Medulla oblongata (tissue), 1 donor: ENCODE measurements around the gene STXBP6.
"Not testable (repeated sequence)": the region's sequence is repeated elsewhere in the genome, so short reads cannot be mapped to it uniquely, and the experiment has no call there.

Source experiments
- DNase-seq: peaks from one replicate; pipeline ENCODE4 v3.0.0-alpha.2; 2015; ENCODE audit errors: extremely low spot score

The STXBP6 gene

DNA sequence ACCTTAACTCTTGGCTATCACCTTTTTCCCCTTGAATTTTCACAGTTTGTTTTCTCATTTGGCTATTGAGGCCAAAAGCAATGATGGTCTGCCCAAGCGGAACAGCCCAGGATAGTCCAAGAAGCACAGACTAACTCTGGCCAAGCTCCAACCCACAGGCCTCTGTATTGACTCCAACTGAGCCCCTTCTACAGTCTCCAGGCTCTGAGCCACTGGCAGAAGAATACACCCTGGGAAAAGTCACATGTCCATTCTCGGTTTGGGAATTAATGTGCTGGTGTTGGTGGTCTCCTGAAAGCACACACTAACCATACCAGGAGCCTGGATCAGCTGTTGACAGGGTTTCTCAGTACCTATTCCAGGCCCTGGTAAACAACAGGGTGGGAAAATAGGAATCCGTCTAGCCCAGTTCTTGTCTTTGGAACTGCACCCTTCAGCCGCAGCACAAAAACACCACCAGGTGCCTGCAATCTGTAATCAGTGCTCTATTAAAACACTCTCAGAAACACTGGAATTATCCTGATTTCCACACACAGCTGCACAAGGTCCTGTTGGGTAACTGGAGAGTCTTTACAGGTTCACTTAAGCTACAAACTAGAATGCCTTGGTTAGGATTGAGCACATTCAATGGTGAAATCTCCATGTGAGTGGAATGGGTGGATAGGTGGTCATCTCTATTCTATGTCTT, 63.6 kb downstream of the STXBP6 start:
- DNase-seq = peak; percentile 35

DNA sequence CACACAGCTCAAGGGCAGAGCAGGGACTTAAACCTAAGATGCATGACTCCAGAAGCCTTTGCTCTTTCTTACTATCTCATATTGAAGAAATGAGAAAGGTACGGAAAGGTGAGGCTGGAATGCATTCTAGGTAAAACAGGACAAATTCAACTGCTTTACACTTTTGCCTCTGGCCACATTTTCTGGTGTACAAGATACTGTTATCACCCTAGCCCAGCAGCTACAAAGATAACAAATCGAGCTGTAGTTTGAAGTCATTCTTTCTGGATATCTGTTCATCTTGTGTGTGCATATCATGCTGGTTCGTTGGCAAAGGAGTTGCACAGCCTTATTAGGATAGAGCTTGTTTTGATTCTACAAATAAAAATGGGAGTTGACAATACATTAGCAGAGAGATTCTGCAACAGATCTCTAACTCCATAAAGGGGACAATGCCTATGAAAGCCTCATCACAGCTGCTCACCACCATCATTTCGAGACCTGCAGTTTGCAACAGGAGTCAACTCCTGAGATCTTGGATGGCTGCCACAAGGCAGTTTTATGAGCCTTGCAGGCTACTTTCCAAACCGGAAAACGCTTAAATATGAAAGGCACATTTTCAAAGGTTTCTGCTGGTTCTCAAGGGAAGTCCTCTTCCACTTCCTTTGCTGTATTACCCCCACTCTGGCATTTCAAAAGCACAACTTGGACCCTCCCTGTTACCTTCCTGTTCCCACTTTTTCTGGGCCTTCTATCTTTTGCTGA, 64.9 kb downstream of the STXBP6 start:
- no peak for DNase-seq

DNA sequence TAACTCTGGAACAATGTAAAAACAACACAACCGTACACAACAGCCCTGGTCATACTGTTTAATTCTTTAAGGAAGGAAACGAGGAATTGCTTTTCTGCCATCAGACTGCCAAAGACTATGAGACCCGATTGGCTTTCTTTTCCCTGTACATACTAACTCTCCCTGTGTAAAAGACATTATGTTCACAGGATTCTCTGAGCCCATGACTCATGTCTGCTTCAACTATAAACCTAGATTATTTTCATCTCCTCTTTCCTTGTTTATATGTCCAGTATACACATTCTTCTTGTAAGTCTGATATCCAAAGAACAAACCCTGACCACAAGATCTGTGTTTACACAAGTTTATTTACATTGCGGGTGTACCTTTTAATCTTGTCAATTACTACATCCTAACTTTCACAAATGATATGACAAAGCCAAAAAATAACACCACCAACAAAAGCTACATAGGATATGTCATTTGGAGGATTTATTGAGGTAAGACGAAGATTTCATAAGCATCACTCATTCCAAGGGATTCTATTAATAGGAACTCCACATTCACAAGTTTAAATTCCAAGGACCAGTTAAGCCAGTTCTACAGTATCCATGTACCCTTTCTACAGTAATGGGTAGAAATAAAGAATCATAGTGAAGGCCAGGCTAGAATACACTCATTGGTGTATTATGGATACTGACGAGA, 67.3 kb downstream of the STXBP6 start:
- DNase-seq = no peak

DNA sequence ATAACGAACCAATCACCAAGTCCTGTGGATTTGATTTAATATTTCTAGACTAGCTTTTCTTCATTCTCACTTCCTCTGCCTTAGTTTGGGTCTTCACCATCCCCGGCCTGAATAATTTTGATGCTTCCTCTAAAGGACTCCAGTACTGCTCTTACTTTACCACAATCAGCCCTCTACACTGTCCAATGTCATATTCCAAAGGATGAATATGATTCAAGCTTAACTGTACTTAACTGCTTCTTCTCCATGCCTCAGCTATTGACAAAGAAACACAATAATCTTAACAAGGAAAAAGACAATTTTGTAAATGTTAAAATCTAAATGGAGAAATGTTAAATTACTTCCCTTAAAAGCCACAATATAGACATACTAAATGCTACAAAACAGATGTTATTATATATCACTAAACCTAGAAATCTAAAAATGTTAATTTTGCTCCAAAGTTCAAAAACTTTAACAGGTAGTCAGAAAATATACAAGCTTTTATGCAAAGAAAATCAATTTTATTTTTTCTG, 70.2 kb downstream of the STXBP6 start:
- DNase-seq = no peak

DNA sequence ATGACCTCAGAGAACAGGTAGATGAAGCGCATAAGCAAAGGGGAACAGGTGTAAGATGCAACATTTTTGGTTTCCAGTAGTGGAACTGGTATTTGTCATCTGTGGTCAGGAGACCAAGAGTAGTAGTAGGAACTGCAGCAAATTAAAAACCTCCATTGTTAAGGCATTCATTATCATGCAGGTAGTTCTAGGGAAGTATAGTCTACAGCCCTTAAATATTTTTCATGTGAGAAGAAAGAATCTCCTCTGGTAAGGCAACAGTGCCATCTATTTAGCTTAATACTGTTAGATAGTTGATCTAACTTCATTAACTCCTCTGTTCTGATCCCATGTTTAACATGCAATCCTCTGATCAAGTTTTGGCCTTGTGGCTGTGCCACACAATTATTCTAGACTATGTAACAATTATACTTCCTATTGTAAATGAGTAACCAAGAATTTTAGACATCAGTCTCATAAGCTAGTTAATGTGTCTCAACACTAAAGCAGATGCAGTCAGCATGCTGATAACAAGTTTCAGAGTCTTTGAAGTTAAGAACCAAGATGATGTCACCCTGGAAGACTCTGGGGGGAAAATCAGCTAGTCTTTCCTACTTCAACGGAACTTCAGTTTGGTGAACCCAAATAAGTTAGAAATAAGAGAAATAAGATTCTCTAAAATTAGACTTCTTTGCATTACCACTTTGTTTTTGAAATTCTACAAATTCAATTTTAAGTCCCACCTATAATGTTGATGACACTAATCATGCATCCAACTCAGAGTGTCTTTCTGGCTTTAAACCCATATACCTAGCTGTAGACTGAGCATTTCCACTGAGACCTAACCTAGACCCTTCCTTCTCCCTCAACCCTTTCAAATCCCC, 70.9 kb downstream of the STXBP6 start:
- DNase-seq = no peak

DNA sequence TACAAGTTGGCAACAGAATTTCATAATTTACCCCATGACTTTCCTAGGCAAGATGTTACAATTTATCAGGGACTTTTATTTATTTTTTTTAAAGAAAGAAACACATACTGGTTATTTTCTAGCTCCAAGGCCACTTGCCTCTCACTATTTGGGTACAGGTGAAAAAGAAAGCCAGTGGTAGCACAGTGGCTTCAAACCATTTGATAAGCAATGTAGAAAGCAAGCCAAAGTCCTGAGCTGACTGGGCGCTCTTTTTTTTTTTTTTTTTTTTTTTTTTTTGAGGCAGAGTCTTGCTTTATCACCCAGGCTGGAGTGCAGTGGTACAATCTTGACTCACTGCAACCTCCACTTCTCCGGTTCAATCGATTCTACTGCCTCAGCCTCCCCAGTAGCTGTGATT, 73.3 kb downstream of the STXBP6 start:
- DNase-seq = no peak

DNA sequence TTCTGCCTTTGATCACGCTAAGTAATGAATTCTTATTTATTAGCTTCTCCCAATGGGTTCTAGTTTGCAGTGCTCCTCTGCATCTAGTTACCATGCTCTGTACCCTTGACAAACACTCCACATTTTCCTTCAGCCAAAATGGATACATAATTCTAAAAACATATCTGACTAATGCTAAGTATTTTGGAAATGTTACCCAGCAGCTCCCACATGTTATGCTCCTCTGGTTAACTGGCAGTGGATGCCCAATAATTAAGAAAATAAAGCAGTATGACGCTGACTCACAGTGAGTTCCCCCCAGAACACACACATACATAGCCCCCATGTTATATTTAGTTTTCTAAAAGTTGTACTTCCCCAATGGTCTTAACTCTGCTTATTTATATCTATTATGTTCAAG, 74.6 kb downstream of the STXBP6 start:
- DNase-seq = no peak

DNA sequence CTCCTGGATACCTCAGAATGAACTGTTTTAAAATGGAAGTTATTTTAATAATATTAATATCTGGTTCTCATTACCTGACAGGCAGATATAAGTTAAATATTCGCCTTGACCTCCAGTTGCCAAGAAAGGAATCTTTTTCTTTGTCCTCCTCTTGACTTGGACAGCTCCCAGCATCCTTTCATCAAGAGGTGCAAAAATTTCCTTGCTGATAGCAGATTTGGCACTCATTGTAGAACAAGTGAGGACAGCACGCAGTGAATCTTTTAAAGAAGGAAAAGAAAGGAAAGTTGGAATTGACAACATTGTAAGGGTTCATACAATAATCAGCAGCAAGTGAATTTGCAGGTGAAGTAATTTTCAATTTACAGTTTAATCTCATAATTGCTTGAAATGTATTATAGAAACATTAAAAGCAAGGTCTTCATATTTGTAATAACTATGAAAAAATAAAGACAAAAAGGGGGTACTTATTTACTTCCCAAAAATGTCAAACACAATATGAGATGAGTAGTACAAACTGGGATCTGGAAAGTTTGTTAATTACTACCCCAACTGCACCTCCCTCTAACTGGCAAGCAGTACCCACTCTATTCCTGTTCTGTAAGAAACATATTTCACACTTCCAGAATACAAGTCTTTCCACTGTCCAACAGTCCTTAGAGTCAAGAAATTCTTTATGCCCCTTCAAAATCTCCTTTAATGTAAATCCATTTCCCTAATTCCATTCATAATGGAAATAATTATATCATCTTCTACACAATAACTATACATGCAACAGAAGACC, 75.2 kb downstream of the STXBP6 start:
- no peak for DNase-seq

DNA sequence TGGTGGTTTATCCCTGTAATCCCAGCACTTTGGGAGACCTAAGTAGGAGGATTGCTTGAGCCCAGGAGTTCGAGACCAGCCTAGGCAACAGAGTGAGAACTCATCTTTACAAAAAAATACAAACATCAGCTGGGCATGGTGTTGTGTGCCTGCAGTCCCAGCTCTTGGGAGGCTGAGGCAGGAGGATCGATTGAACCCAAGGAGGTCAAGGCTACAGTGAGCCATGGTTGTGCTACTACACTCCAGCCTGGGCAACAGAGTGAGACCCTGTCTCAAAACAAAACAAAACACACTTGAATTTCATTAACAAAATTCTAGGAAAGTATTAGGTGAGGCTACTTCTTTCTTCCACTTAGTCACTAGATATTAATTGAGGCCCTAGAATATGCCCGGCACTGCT, 77.1 kb downstream of the STXBP6 start:
- no peak for DNase-seq

DNA sequence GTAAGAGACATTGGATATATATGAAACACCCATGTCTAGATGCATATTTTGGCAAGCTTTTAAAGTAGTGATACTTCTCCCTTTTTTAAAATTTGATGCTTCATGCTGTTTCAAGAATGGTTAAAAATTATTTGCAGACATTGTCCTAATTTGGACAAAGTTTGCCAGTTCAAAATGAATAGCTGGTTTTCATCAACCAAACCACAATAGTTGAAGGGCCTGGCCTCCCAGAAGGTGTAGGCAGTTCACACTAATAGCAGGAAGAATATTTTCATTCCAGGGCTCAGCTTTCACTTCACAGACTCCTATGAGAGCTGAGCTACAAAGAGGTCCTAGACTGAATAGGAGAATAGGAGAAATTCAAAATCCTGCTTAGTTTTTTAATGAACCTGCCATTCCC, 78.7 kb downstream of the STXBP6 start:
- no peak for DNase-seq

DNA sequence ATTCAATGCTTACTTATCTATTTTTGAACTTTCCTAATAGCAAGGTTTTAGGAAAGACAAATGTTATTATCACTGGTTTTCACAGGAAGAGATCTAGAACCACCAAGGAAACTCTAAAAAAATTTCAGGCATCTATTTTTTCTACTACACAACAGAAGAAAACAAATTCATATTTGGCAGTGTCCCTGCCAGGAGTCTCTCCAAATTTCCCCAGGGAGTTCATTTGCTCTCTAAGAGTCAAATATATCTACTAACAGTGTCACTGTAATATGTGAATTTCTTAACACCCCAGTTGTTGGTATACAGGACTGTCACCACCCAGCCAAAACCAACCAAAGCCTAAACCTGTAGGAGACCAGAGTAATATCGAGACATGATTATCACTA, 83.4 kb downstream of the STXBP6 start:
- DNase-seq = no peak

DNA sequence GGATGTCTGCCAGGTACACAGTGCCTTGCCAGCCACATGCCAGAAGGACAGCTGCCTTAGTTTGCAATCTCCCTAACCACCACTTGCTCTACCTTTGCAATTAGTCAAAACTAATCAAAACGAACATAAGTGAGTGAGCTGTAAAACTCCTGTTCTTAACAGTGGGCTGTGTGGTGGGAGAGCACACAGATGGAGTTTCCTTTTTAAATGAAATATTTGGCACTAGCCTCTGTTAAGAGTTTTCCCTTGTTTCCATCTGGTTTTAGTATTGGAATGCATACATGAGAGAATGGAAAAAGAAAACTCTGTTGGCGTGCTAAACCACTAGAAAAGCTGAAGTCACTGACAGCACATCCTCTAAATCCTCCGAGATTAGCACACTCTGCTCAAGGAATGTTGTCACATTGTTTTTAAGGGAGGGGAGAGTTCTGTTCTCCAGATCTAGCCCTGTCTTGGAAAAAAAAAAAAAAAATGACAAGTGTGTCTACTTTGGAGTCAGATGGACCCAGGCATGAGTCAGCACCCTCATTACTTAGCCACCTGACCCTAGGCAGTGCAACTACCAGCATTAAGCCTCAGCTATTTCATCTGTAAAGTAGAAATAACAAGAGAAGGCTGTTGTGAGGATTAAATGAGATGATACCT, 83.9 kb downstream of the STXBP6 start:
- no peak for DNase-seq

DNA sequence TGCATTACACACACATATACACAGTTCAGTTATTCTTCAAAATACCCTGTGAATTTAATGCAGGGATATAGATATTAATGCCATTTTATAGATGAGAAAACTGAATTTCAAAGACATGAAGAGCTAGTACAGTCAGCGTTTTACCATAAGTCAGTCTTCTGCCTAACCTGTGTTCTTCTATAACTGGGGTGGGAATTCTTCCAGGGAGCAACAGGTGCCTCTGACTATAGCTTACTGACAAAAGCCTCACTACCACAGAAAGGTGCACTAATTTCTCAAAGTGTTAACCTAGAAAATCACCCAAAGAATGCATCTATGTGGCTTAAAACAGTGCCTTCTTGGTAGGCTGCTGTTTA, 84.4 kb downstream of the STXBP6 start:
- no peak for DNase-seq

DNA sequence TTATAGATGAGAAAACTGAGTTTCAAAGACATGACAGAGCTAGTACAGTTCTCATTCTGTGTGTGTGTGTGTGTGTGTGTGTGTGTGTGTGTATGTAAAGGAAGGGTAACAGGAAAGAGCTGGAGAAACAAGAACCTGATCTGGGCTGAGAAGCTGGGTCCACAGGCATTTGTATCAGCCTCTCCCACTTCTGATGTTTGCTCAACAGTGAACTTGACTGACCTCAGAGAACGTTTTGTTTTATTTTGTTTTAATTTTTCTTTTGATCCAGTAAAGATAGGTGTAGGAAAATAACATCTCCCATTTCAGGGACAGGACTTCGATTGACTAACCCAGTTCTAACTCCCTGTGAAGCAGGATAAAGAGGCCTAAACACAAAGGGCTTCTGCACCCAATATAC, 85.4 kb downstream of the STXBP6 start:
- DNase-seq = no peak

DNA sequence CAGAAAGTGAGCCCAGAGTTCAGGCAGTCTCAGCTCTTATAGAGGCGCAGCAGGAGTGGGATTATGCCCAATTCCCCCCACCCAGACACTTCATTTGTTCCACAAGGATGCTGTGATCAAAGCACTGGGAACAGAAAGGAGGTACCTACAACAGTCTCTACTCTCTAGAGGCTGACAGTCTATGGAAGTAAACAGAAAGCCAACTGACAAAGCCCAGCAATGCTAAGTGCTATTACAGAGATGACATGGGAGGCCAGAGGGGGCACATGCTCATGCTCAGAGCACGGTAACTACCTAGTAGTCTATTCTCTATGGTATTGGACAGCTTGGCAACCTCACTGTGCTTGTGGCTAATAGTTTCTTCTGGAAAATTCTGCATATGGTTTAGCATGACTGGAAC, 85.9 kb downstream of the STXBP6 start:
- no peak for DNase-seq

DNA sequence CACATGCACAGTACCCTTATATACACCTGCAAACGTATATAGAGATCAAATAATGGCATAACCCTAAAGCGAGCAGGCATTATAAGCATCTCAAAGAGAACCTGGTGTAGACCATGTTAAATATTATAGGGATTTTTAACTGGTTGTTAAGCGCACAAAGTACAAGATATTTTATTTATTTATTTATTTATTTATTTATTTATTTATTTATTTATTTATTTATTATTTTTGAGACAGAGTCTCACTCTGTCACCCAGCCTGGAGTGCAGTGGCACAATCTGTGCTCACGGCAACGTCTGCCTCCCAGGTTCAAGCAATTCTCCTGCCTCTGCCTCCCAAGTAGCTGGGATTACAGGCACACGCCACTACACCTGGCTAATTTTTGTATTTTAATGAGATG, 87.8 kb downstream of the STXBP6 start:
- not testable (repeated sequence) for DNase-seq

DNA sequence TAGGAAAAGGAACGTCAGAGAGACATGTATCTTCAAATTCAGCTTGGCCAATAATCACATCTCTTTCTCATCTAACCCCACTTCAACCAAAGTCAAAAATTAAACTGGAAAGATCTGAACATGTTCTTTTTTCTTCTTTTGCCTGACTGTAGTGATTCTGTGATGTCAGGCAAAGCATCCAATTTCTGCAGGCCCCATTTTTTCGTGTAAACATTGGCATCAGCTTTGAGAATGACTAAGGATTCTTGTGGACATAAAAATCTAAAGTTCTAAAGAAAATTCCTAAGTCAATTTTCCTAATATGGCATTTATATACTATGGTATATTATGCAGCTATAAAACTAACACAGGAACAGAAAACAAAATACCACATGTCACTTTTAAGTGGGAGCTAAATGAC, 89.1 kb downstream of the STXBP6 start:
- DNase-seq = no peak

DNA sequence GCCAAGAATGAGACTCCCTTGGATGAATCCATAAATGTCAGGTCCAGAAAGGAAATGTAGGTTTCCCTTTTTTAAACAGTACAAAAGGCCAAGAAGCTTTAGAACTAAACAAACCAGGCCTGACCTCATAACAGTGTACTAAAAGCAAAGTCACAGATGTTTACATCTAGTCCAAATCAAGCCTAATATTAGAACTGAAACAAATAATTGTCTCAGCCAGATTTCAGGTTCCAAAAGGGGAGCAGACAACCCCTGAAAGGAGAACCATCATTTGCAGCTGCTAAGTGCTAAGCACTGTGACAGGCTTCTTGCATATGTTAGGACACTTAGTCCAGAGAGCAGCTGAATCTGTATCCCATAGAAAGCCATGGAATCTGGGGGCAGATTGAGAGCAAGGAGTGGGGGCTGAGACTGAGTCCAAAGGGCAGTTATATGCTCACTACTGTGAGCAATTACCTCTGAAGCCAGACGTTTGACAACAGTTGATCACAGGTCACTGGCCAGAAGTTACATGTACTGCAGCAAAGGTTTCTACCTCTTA, 90.1 kb downstream of the STXBP6 start:
- DNase-seq = no peak

DNA sequence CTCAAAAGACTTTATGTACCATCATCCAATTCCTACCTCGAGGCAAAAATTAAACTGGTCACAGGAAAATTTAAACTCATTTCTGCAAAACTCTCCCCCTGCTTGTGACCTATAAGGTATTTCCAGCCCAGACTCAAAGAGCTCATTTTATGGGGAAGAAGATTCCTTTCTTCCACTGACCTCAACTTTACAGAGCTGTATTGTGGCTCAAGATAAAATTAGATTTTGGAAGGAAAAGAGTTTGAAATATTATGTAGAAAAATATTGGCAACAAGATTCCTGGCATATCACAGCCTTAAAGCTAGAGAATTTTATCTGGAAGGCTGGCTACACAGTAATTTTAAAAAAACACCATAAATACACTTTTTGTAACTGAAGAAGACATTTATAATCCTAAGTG, 91.7 kb downstream of the STXBP6 start:
- no peak for DNase-seq

DNA sequence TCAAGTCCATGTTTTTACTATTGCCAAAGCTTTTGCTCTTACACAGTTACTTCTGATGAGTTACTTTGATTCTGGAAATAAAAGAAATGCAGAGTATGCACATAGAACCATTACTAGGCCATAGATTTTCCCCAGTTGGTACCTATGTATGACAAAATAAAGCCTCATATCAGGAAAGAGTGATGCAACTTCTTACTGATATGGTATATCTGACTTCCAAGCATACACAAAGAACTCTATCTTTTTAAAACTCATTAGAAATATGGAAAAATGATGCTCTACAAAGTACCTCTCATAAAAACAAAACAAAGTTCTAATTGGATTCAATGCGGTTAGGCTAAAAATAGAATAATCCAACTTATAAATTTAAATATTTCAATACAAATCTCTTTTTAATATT, 92.1 kb downstream of the STXBP6 start:
- DNase-seq = no peak
